Erythroblast (primary cell): ENCODE results near the gene B4GALT3.

Source experiments
- DNase-seq, 2 experiments: peaks; one replicate each; lab custom pipeline; 2025; lab: John Stamatoyannopoulos, UW
- GATA1 ChIP-seq: IDR thresholded peaks from 2 replicates; pipeline ENCODE4 v1.6.1; 2011; ENCODE audit warnings: low read depth, mild to moderate bottlenecking, control low read depth, low read length, moderate library complexity
- POLR2A ChIP-seq: IDR thresholded peaks from 2 replicates; pipeline ENCODE4 v1.6.1; 2011; ENCODE audit warnings: mild to moderate bottlenecking, low read length

Gene B4GALT3

DNA sequence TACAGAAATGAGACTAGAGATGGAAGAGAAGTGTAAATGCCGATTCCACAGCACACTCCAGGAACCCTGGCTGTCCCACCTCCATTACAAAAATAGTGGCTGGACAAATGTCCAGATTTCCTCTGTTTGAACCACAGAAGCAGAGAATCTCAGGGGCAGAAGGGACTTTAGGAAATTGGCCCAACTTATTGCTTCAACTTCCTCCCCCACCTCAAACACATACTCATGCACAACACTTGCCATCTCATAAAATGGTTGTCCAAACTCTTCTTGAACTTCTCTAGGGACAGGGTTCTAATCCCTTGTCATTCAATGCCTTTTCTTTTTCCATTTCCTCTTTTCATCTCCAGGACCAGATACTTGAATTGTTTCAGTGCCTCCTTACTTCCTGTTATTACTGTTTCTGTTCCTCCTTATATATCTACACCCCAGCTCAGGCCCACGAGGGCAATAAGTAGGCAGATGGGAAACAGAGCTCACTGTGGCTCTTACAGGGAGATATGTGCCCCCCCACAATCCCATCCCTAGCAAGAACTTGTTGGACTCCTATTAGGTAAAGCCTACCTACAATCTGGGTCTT is 8.5 kb upstream of the B4GALT3 start:
- DNase-seq, result no peak
- no peak for TF ChIP-seq GATA1
- TF ChIP-seq POLR2A, result no peak

DNA sequence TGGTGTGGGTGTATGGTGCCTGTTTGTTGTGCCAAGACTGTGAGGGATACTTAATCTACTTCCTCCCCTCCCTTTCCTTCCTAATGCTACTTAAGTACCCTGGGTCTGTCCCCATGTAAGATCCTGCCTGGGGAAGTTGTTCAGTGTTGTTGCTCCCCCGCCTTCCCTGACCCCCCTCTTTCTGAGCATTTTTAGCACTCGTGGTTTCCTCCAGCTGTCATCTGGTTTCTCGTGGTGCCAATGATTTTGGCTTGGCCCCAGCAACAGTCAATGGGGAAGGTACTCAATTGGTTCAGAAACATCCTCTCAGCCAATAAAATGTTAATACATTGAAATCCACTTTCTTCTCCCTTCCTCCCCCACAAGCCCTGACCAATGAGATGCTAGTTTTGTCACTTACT is 8.0 kb upstream of the B4GALT3 start:
- TF ChIP-seq POLR2A (no peak), GATA1 (no peak)
- peak; percentile 22 to 34 for DNase-seq

DNA sequence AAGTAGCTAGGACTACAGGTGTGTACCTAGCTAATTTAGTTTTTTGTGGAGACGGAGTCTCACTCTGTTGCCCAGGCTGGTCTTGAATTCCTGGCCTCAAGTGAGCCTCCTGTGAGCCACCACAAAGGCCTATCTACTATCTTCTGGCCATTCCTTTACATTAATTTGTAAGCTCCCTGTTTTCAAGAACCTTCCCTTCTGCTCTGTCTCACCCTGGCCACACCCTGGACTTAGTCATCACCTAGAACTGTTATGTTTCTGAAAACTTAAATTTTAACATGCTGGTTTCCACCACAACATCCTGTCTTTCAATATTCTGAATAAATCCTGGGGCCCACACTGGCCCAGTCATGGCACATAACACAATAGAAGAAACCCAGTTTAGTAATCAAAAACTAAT is 4.9 kb upstream of the B4GALT3 start:
- peak; percentile 19 to 57 for DNase-seq
- no peak for TF ChIP-seq GATA1

DNA sequence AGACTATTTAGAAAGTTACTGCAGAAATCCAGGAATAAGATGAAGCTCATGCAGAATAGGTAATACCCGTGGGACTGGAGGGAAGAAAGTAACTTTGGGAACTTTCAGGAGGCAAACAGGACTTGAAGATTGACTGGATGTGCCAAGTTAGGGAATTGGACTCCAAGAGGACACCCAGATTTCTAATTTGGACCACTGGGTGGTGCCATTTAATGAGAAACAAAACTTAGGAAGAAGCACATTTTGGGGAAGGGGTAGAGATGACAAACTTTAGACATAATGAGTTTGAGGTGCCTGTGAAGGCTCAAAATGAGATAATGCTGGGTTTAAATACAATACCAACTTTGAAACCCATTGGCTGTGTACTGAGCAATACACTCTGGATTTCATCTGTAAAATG is 3.3 kb upstream of the B4GALT3 start:
- no peak for DNase-seq
- no peak for TF ChIP-seq GATA1
- TF ChIP-seq POLR2A, result no peak

DNA sequence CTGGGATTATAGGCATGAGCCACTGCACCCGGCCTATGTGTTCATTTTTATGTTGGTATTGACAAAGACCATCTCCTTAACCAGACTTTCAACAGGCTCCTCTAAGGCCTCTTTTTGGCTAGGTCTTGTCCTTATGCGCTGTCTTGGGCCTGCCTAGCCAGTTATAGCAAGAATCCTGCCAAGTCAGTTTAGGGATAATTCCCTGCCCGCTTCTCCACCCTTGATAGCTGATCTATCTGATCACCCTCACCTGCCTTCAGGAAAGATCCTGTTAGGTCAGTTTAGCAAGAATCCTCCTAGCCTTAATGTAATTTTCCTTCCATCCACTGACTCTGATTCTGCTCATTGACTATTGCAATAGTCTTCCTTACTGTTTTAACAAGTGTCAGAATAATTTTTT is 2.4 kb upstream of the B4GALT3 start:
- TF ChIP-seq POLR2A (no peak), GATA1 (no peak)

DNA sequence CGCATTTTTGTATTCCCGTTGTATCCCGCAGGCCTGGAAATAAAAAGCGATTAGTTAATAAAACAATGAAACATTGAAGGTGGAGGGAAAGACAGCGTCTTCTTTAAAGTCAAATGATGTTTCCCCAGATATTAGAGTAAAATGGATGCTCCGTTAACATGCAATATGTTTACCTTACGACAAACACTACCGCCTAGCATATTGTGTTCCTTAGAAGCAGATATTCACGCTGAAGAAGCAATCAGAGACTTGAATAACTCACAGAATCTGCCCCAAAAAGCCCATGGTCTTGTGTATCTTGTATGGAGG is 583 bp upstream of the B4GALT3 start:
- TF ChIP-seq POLR2A (no peak), GATA1 (no peak)
- DNase-seq, result no peak

More for the DNA sequence above, 2.4 kb upstream of the B4GALT3 start:
- DNase-seq, result no peak

DNA sequence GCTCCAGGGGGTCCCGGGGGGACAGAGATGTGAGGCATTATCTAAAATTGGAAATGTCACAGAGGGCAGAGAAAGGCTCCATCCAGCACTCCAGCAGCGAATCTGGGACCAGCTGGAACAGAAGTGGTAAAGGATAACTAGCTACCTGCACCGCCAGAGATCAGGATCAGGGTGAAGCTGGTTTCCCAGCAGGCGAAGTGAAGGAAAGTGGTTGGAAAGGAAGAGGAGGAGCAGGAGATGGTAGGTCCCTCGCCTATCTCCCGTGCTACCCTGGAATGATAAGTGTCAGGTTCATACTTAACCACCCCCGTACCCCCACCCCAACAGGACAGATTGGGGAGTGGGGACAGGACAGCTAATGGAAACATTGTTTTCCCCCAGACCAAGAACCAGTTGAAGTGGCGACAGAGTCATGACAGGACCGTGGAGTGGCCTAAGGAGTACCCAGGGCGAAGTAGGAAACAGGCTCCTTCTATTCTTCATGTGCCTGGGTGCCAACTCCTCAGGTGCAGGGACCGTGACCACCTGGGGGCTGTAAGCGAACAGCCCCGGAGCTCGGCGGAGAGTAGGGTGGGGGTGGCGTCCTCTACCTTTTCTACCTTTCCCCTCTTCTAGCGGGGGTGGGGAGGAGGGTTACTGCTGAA is 717 bp downstream of the B4GALT3 start:
- TF ChIP-seq GATA1 (no peak), POLR2A (no peak)

DNA sequence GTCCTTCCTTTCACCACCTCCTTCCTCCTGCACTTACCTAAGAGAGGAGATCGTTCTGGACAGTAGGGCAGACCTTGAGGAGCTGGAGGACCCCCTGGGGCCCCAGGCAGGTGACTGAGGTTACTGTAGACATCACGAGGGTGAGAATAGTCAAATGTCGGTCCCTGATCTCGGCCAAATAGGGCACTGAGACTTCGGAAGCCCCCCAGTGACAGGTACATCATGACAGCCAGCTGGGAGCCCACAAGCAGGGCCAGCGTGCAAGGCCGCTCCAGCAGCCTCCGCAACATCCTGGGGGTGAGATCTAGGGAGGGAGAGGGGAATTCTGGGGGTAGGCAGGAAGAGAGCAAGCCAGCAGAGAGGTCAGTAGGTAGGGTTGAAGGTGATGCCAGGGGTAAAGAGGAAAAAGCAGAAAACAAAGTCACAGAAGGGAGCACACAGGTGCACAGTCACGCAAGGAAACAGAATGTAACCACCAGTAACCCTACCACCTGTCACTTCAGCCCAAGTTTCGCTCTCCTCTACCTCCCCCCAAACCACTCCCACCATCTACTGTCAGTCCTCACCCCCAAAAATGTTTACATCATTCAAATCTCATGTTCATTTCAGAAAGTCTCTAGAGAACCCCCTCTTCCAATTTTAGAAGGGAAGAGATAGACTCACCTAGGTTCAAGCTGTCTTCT is 1.4 kb downstream of the B4GALT3 start:
- DNase-seq, result no peak
- TF ChIP-seq POLR2A (no peak), GATA1 (no peak)

More for the DNA sequence above, 717 bp downstream of the B4GALT3 start:
- peak in 1 of 2 experiments; percentile 64 for DNase-seq

DNA sequence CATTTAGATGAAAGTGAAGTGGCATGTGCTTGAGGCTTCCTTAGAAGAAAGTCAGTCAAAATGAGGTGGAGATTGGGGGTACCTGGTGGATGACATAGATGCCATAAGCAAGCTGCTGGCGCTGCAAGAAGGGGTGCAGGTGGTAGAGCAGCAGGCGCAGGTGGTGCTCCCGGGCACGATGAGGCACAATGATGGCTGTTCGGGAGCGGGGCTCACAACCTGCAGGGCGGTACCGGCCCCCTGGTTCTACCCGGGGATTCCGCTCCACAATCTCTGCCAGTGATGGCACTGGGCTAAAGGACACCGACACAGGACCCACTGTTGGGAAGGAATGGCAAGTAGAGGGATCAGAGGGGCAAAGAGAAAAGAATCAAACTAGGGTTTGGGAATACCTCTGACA is 2.4 kb downstream of the B4GALT3 start:
- no peak for DNase-seq
- peak; percentile 31 for TF ChIP-seq POLR2A
- no peak for TF ChIP-seq GATA1

DNA sequence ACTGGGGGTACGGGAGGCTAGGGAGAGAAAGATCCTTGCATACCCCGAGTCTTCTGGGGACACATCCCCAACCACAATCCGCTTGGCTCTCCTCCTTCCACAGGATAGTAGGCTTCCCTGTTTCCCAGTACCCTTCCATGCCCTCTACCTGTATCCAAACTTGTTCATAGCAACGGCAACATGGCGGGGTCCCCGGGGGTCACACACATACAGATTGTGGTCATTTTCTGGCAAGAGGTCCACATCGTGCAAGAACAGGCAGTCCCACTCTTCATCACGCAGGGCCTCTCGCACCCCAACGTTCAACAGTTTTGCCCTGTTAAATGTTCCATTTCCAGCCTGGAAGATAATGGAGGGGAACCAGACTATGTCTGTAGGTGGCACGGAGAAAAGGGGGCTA is 3.6 kb downstream of the B4GALT3 start:
- TF ChIP-seq GATA1, result no peak
- no peak for TF ChIP-seq POLR2A
- no peak for DNase-seq

DNA sequence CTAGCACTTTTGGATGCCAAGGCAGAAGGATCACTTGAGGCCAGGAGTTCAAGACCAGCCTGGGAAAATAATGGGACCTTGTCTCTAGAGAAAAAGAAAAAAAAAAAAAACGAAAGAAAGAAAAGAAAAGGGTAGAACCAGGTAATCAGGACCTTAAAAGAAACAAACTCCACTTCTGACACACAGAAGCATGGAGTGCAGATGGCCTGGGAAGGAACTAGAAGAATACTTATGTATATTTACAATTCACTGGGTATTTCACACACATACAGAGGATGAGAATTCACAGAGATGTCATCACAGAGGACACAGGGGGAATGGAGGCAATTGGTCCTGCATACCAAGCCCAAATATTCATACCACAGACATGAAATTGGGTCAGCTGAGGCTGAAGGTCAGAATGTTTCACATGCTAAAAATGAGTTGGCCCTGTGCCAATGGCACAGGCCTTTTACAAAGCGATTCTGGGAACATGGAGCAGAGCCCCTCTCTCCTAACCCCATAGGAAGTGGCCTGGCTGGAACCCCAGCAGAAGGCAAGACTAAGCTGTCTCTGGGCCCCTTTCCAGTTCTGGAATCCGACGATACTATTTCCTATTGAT is 4.4 kb downstream of the B4GALT3 start:
- DNase-seq, result no peak
- peak; percentile 14 for TF ChIP-seq POLR2A
- no peak for TF ChIP-seq GATA1

DNA sequence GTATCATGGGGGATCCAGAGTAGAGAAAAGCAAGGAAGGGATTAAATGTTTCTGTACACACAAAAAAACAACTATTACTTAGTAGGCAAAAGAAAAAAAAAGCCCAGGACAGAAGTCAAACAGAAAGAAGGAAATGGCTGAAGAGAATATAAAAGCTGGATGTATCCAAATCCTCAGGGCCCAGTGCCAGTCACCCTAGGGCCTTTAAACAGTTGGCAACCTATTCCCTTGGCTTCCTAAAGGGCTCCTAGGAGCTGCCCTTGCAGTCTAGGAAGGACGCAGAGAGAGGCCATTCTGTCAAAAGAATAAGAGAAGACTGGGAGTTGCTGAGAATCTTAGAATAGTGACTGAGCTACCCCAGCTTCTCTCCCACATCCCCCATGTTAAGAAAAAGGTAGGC is 5.0 kb downstream of the B4GALT3 start:
- TF ChIP-seq GATA1 (no peak), POLR2A (no peak)
- DNase-seq, result no peak

DNA sequence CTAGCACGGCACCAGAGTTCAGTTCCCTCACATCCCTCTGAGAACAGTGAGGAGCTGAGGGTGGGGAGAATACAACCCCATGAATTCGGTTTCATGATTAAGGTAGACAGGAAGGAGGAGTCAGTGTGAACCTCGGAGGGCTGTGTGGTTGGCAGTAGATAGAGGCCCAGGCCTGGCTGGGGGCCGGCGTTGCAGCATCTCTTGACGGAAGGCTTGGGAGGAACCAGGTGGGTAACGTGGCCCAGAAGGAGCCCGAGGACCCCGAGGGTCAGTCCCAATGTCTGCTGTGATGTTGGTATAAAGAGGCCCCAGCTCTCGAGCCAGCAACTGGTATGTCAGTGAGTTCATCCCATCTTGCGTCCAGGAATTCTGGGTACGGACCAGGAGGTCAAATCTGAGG is 5.6 kb downstream of the B4GALT3 start:
- DNase-seq, result no peak
- TF ChIP-seq POLR2A, result peak; percentile 6
- TF ChIP-seq GATA1, result no peak

DNA sequence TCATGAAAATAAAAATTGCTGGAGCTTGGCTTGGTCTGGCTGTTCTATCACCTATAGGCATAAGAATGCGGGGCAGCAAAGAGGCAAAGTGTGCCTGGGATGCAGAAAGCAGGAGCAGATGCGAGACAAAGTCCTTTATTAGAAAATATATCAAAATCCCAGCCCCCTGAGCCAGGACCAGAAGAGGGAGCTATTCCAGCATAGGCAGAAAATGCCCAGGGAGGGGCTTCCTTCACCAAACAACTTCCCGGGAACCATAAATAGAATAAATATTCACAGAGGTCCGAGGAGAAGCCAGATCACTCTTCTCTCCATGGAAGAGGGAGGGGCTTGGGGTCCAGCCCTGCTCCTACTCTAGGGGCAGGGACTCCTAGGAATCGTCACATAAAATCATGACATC is 6.1 kb downstream of the B4GALT3 start:
- no peak for DNase-seq
- TF ChIP-seq GATA1 (no peak), POLR2A (no peak)
